ENCODE measurements around the gene CDH13. TPM values are rescaled to one million over a fixed set of nuclear protein-coding genes. Genes with fewer than 3 reads are reported as not detected.

The CDH13 gene
- total RNA-seq, 1 donor from 2014 or later = not detected

- intact Hi-C loops (cut with micrococcal nuclease) = no loop called here
Measured at GRCh38 chr16:83029467-83029866, 402.7 kb downstream of the CDH13 start.

- intact Hi-C loops (cut with micrococcal nuclease) = no loop called here
Measured at GRCh38 chr16:83031524-83031923, 404.8 kb downstream of the CDH13 start.

GRCh38 chr16:83037102-83037501 is 410.3 kb downstream of the CDH13 start:
- intact Hi-C loops (cut with micrococcal nuclease) = no loop called here

GRCh38 chr16:83037884-83038283 is 411.1 kb downstream of the CDH13 start:
- intact Hi-C loops (cut with micrococcal nuclease) = no loop called here

- intact Hi-C loops (cut with micrococcal nuclease) = no loop called here
Measured at GRCh38 chr16:83040174-83040573, 413.4 kb downstream of the CDH13 start.

GRCh38 chr16:83044589-83044988 is 417.8 kb downstream of the CDH13 start:
- intact Hi-C loops (cut with micrococcal nuclease) = no loop called here

- intact Hi-C loops (cut with micrococcal nuclease) = no loop called here
Measured at GRCh38 chr16:83045790-83046189, 419.0 kb downstream of the CDH13 start.

GRCh38 chr16:83046664-83047063 is 419.9 kb downstream of the CDH13 start:
- intact Hi-C loops (cut with micrococcal nuclease) = no loop called here

- intact Hi-C loops (cut with micrococcal nuclease) = no loop called here
Measured at GRCh38 chr16:83051451-83051850, 424.7 kb downstream of the CDH13 start.

GRCh38 chr16:83054283-83054682 is 427.5 kb downstream of the CDH13 start:
- intact Hi-C loops (cut with micrococcal nuclease) = no loop called here

- intact Hi-C loops (cut with micrococcal nuclease) = no loop called here
Measured at GRCh38 chr16:83058376-83058775, 431.6 kb downstream of the CDH13 start.

- intact Hi-C loops (cut with micrococcal nuclease) = no loop called here
Measured at GRCh38 chr16:83059237-83059636, 432.5 kb downstream of the CDH13 start.

GRCh38 chr16:83066011-83066410 is 439.2 kb downstream of the CDH13 start:
- intact Hi-C loops (cut with micrococcal nuclease) = no loop called here

GRCh38 chr16:83066881-83067280 is 440.1 kb downstream of the CDH13 start:
- intact Hi-C loops (cut with micrococcal nuclease) = no loop called here

GRCh38 chr16:83068686-83069085 is 441.9 kb downstream of the CDH13 start:
- intact Hi-C loops (cut with micrococcal nuclease) = no loop called here

GRCh38 chr16:83070416-83071209 is 443.8 kb downstream of the CDH13 start:
- intact Hi-C loops (cut with micrococcal nuclease) = no loop called here

- intact Hi-C loops (cut with micrococcal nuclease) = no loop called here
Measured at GRCh38 chr16:83075956-83076355, 449.2 kb downstream of the CDH13 start.

GRCh38 chr16:83083361-83083760 is 456.6 kb downstream of the CDH13 start:
- intact Hi-C loops (cut with micrococcal nuclease) = no loop called here

GRCh38 chr16:83085660-83086059 is 458.9 kb downstream of the CDH13 start:
- intact Hi-C loops (cut with micrococcal nuclease) = no loop called here

GRCh38 chr16:83095941-83096692 is 469.3 kb downstream of the CDH13 start:
- intact Hi-C loops (cut with micrococcal nuclease) = no loop called here

GRCh38 chr16:83098536-83098935 is 471.8 kb downstream of the CDH13 start:
- intact Hi-C loops (cut with micrococcal nuclease) = no loop called here

- intact Hi-C loops (cut with micrococcal nuclease) = no loop called here
Measured at GRCh38 chr16:83100679-83101078, 473.9 kb downstream of the CDH13 start.

GRCh38 chr16:83102336-83102735 is 475.6 kb downstream of the CDH13 start:
- intact Hi-C loops (cut with micrococcal nuclease) = no loop called here
